Uterus (tissue), 2 donors: ENCODE measurements around the gene TSC22D2.

Source experiments
- CTCF ChIP-seq, 4 experiments: fragments of 200-600 bp in 2 of 4; fragments of 450-650 bp in 2 of 4; sonication (generic) in 2 of 4; IDR thresholded peaks; one replicate each; pipeline ENCODE4 v1.5.1; 2016 to 2019; ENCODE audit warnings: antibody characterized with exemption in 4 of 4, mild to moderate bottlenecking in 2 of 4, moderate library complexity in 1 of 4
- POLR2A ChIP-seq, 2 donors: fragments of 450-650 bp; IDR thresholded peaks; one replicate each; pipeline ENCODE4 v1.6.1; 2016; ENCODE audit warnings: antibody characterized with exemption in 2 of 2, mild to moderate bottlenecking in 1 of 2, moderate library complexity in 1 of 2

- TF ChIP-seq CTCF (IDR thresholded peaks at IDR 0.05) (no peak), POLR2A (IDR thresholded peaks at IDR 0.05) (no peak)
Observed at GRCh38 chr3:150360966-150361365, 47.1 kb upstream of the TSC22D2 start.
